ENCODE measurements around the gene EPN2. TPM values are rescaled to one million over a fixed set of nuclear protein-coding genes. Genes with fewer than 3 reads are reported as not detected.

Gene EPN2
- total RNA-seq, 1 experiment from 2014 or later, result 57.8 TPM

- H3K23ac ChIP-seq (ENCODE audit: insufficient read length, low read depth, low read length), result no peak overlapping the region
- H3K23me2 ChIP-seq (ENCODE audit: insufficient read length, low read depth, low read length, poor library complexity, severe bottlenecking), result no peaks in the 10 kb centered on the region
- H4K91ac ChIP-seq (ENCODE audit: insufficient read length, low read depth, low read length), result no peak overlapping the region
- WGBS (ENCODE audit: extremely low coverage, insufficient read length, low lambda C conversion rate), result no CpG with 5 or more reads among the region's 3 CpGs
- no peak for DNase-seq
- H2BK15ac ChIP-seq (ENCODE audit: low read depth, low read length), result no peak overlapping the region
- no peak overlapping the region for H3K56ac ChIP-seq (ENCODE audit: insufficient read length, low read depth, low read length)
- Mint-ChIP-seq H3K4me3 (no peak overlapping the region), H3K9me3 (no peaks in the 10 kb centered on the region), H3K36me3 (ENCODE audit: insufficient read depth in 1 of 3, low read depth in 3 of 3) (peaks cover 9 to 36% (median 16%) of the 10 kb centered on the region in 3 experiments; a peak in 6 of 7 replicates), H3K27me3 (ENCODE audit: low read depth) (no peaks in the 10 kb centered on the region), H3K4me1 (peaks cover 32 to 34% of the 10 kb centered on the region in 2 experiments), H3K27ac (no peak overlapping the region)
- no peak overlapping the region for H2BK20ac ChIP-seq (ENCODE audit: low read depth, low read length, poor library complexity, severe bottlenecking)
- no peak overlapping the region for H4K8ac ChIP-seq (replicated peaks; ENCODE audit: insufficient read length, low read depth, low read length)
- H2BK12ac ChIP-seq (ENCODE audit: insufficient read length, low read depth, low read length), result no peak overlapping the region
- no peak overlapping the region for H3K18ac ChIP-seq (ENCODE audit: insufficient read length, low read depth, low read length)
- no peak overlapping the region for H2BK5ac ChIP-seq (ENCODE audit: insufficient read length, low read length)
- H3T11ph ChIP-seq (ENCODE audit: low read length), result no peak overlapping the region
- H3K79me2 ChIP-seq (ENCODE audit: insufficient read depth, low read length), result peaks cover 7% of the 10 kb centered on the region; the same call in 1 of the 2 replicates
- H3K27me3 ChIP-seq (ENCODE audit: insufficient read depth, low read length), result no peaks in the 10 kb centered on the region
- no peaks in the 10 kb centered on the region for H3K9me3 ChIP-seq (ENCODE audit: control insufficient read depth, low read depth, low read length)
- no peak overlapping the region for H2AFZ ChIP-seq (ENCODE audit: low read length)
- TF ChIP-seq, protein P1, sequence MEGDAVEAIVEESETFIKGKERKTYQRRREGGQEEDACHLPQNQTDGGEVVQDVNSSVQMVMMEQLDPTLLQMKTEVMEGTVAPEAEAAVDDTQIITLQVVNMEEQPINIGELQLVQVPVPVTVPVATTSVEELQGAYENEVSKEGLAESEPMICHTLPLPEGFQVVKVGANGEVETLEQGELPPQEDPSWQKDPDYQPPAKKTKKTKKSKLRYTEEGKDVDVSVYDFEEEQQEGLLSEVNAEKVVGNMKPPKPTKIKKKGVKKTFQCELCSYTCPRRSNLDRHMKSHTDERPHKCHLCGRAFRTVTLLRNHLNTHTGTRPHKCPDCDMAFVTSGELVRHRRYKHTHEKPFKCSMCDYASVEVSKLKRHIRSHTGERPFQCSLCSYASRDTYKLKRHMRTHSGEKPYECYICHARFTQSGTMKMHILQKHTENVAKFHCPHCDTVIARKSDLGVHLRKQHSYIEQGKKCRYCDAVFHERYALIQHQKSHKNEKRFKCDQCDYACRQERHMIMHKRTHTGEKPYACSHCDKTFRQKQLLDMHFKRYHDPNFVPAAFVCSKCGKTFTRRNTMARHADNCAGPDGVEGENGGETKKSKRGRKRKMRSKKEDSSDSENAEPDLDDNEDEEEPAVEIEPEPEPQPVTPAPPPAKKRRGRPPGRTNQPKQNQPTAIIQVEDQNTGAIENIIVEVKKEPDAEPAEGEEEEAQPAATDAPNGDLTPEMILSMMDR (conservative IDR thresholded peaks at IDR 0.05), result no peak
- no peaks in the 10 kb centered on the region for H3K4me1 ChIP-seq (ENCODE audit: insufficient read depth, low read length)
- no peak overlapping the region for H3K27ac ChIP-seq (ENCODE audit: insufficient read length, low read depth, low read length)
- H4K5ac ChIP-seq (ENCODE audit: insufficient read length, low read depth, low read length), result no peak overlapping the region
- H3K4ac ChIP-seq (ENCODE audit: low read depth, low read length), result no peak overlapping the region
- H3K14ac ChIP-seq (ENCODE audit: insufficient read depth, low read length), result no peak overlapping the region
- peaks cover 2% of the 10 kb centered on the region for H3K79me1 ChIP-seq (ENCODE audit: insufficient read depth, low read depth, low read length, poor library complexity, severe bottlenecking)
- H3K4me2 ChIP-seq (ENCODE audit: insufficient read depth, insufficient read length, low read length), result no peak overlapping the region
- H4K20me1 ChIP-seq (ENCODE audit: control insufficient read depth, insufficient read depth, insufficient read length), result no peaks in the 10 kb centered on the region
- H3K9ac ChIP-seq (ENCODE audit: extremely low read depth, insufficient read length, low read length), result no peak overlapping the region
- no peak overlapping the region for H2BK120ac ChIP-seq (ENCODE audit: low read depth, low read length, poor library complexity, severe bottlenecking)
- no peak overlapping the region for H2AK5ac ChIP-seq (ENCODE audit: insufficient read length, low read length)
Measured at GRCh38 chr17:19274893-19275292, 37.7 kb downstream of the EPN2 start.

Data from H9 (cell line).